Sigmoid colon (tissue), 4 donors: ENCODE data around the gene STON2.

Experiments used
- CTCF ChIP-seq, 4 experiments: fragments of 450-650 bp in 3 of 4; fragments of 200-600 bp in 1 of 4; IDR thresholded peaks; one replicate each; pipeline ENCODE4 v1.5.1; 2016 to 2019; ENCODE audit warnings: antibody characterized with exemption in 4 of 4, mild to moderate bottlenecking in 3 of 4, moderate library complexity in 2 of 4
- EP300 ChIP-seq, 4 donors: sonication (generic); formaldehyde crosslinking; IDR thresholded peaks; one replicate each; pipeline ENCODE4 v1.6.1; 2017; ENCODE audit warnings: antibody characterized with exemption in 4 of 4
- POLR2A ChIP-seq, 2 donors: fragments of 450-650 bp; IDR thresholded peaks; one replicate each; pipeline ENCODE4 v1.6.1; 2016; ENCODE audit warnings: antibody characterized with exemption in 2 of 2, mild to moderate bottlenecking in 2 of 2, moderate library complexity in 2 of 2

- TF ChIP-seq EP300 (IDR thresholded peaks at IDR 0.05): no peak
- TF ChIP-seq CTCF (IDR thresholded peaks at IDR 0.05): no peak
- TF ChIP-seq POLR2A (IDR thresholded peaks at IDR 0.05): no peak
Observed at GRCh38 chr14:81222691-81223090, 177.4 kb downstream of the STON2 start.
